Urothelium cell line (cell line): ENCODE measurements around the gene ASTL.
"Not testable (repeated sequence)": the region's sequence is repeated elsewhere in the genome, so short reads cannot be mapped to it uniquely, and the experiment has no call there.

Experiments used
- DNase-seq: peaks from one replicate; pipeline ENCODE4 v3.0.0; 2011; ENCODE audit warnings: low spot score, mixed read lengths
- FAIRE-seq: peaks from 2 replicates; lab custom pipeline; 2011; peaks lifted over from hg19 to GRCh38; lab: Jason Lieb, UNC

Gene ASTL

GRCh38 chr2:96085541-96086355 is 52.6 kb downstream of the ASTL start:
- DNase-seq, result no peak

GRCh38 chr2:96084858-96085518 is 53.3 kb downstream of the ASTL start:
- FAIRE-seq, DNase-seq: not testable (repeated sequence)

More at GRCh38 chr2:96085541-96086355, 52.6 kb downstream of the ASTL start:
- FAIRE-seq, result no peak

GRCh38 chr2:96083989-96084857 is 54.1 kb downstream of the ASTL start:
- DNase-seq (no peak), FAIRE-seq (peak; percentile 17)

GRCh38 chr2:96083064-96083939 is 55.0 kb downstream of the ASTL start:
- DNase-seq, result no peak
- FAIRE-seq, result no peak

GRCh38 chr2:96082211-96083063 is 55.9 kb downstream of the ASTL start:
- DNase-seq, result no peak
- no peak for FAIRE-seq

- FAIRE-seq, result no peak
- no peak for DNase-seq
Measured at GRCh38 chr2:96081042-96081441, 57.3 kb downstream of the ASTL start.

- no peak for DNase-seq
- no peak for FAIRE-seq
Measured at GRCh38 chr2:96075199-96075771, 63.0 kb downstream of the ASTL start.

GRCh38 chr2:96074156-96074555 is 64.1 kb downstream of the ASTL start:
- FAIRE-seq (no peak), DNase-seq (no peak)

- DNase-seq, result no peak
- no peak for FAIRE-seq
Measured at GRCh38 chr2:96073170-96073775, 65.0 kb downstream of the ASTL start.
